GM19099 (cell line): ENCODE measurements around the gene FOXO3B.
"Not testable (repeated sequence)": the region's sequence is repeated elsewhere in the genome, so short reads cannot be mapped to it uniquely, and the experiment has no call there.

Experiments used
- POLR2A ChIP-seq: IDR thresholded peaks from 3 replicates; pipeline ENCODE4 v1.6.1; 2011; ENCODE audit warnings: low read depth; ENCODE audit not compliant: insufficient read length; ENCODE audit errors: extremely low read depth

The FOXO3B gene

DNA sequence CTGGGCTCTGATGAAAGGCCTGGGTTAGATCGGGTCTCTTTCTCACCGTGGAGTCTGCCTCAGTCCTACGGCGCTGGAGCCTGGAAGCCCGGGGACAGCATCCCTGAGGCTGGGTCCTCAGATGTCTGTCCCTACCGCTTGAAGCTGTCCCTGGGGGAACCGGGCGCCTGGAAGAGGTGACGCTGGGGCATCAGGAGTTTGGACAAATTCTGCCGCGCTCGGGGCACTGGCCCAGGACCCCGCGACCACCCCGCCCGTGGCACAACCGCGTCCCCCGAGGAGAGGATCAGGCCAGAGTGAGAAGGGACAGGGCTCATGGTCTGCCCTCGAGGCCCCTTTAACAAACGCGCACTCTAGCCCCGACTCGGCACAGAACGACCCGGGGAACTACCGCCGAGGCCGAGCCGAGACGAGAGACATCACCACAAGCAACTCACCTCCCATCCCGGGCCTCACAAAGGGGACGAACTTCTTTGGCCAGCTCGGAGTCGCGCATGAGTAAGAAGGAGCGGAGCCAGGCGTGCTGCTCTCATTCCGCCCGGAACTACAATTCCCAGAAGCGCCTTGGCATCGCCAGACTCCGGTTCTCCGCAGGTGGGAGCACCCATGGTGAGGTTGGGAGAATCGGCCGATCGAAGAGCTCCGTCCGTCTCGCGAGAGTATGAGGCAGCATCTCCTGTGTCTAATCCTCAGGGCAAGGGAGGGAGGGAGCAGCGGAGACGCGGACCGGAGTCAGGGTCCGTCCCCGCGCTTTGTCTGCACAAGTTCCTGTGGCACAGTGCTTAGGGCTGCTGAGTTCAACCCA is at the start of gene FOXO3B:
Gene FOXO3B, minus strand, starts transcription at position 548 of the 805 bp plus-strand sequence. CDS start 663 bp downstream, outside the sequence.
- TF ChIP-seq POLR2A = peak; percentile 60

DNA sequence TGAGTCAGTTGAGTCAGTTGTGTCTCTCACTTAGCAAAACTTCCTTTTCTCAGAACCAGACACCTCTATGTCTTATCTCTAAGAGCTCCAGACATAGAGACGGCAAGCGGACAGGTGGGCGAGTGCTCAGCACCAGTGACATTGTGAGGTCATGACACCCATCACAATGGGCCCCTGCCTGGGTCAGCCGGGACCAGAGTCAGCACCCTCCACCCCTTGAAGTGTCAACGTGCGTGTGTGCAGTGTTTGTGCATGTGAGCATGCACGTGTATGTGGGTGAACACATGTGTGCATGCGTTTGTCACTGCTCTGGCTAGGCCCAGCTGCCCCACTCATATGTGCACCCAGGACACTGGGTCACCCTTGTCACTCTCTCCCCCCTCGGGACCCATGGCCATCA is 37.8 kb downstream of the FOXO3B start, which contains the start of gene TBC1D28:
Gene TBC1D28, minus strand, starts transcription at position 101 of the 400 bp plus-strand sequence. CDS start 3,039 bp downstream, outside the sequence.
- TF ChIP-seq POLR2A = not testable (repeated sequence)
